Measurements from ENCODE around the gene TSPAN2. TPM values are rescaled to one million over a fixed set of nuclear protein-coding genes. Genes with fewer than 3 reads are reported as not detected.

The TSPAN2 gene
- total RNA-seq, 4 donors from 2014 or later: 0.73 to 1.8 (median 1.2) TPM

- TF ChIP-seq POLR2A (IDR thresholded peaks at IDR 0.05) (no peak), EP300 (IDR thresholded peaks at IDR 0.05) (no peak), CTCF (IDR thresholded peaks at IDR 0.05) (no peak), POLR2AphosphoS5 (IDR thresholded peaks at IDR 0.05) (no peak)
- H3K27ac ChIP-seq: no peak overlapping the region
- no peak overlapping the region for H3K4me3 ChIP-seq
- no peaks in the 10 kb centered on the region for H3K9me3 ChIP-seq
- WGBS: 41% methylated on average over 2 of the region's 2 CpGs
- peaks cover 8% of the 10 kb centered on the region for H3K4me1 ChIP-seq
- no peaks in the 10 kb centered on the region for H3K27me3 ChIP-seq
- no peaks in the 10 kb centered on the region for H3K36me3 ChIP-seq
- no peak for DNase-seq (ENCODE audit: low spot score in 2 of 2)
Measured at GRCh38 chr1:115059316-115059715, 30.0 kb downstream of the TSPAN2 start.

GRCh38 chr1:115057661-115058254, 31.5 kb downstream of the TSPAN2 start:
- no peaks in the 10 kb centered on the region for H3K36me3 ChIP-seq
- H3K27ac ChIP-seq: no peak overlapping the region
- DNase-seq (ENCODE audit: low spot score in 2 of 2): no peak
- 54% methylated on average over 6 of the region's 6 CpGs for WGBS
- H3K4me3 ChIP-seq: no peak overlapping the region
- H3K9me3 ChIP-seq: no peaks in the 10 kb centered on the region
- TF ChIP-seq CTCF (IDR thresholded peaks at IDR 0.05) (no peak), POLR2A (IDR thresholded peaks at IDR 0.05) (no peak), EP300 (IDR thresholded peaks at IDR 0.05) (no peak), POLR2AphosphoS5 (IDR thresholded peaks at IDR 0.05) (no peak)
- peaks cover 6% of the 10 kb centered on the region for H3K4me1 ChIP-seq
- no peaks in the 10 kb centered on the region for H3K27me3 ChIP-seq

GRCh38 chr1:115056395-115056798, 32.9 kb downstream of the TSPAN2 start:
- Histone ChIP-seq H3K4me1 (peaks cover 5% of the 10 kb centered on the region), H3K9me3 (no peaks in the 10 kb centered on the region), H3K27me3 (no peaks in the 10 kb centered on the region), H3K27ac (no peak overlapping the region), H3K4me3 (no peak overlapping the region), H3K36me3 (no peaks in the 10 kb centered on the region)
- DNase-seq (ENCODE audit: low spot score in 2 of 2): no peak
- TF ChIP-seq EP300 (IDR thresholded peaks at IDR 0.05) (no peak), CTCF (IDR thresholded peaks at IDR 0.05) (no peak), POLR2AphosphoS5 (IDR thresholded peaks at IDR 0.05) (no peak), POLR2A (IDR thresholded peaks at IDR 0.05) (no peak)
- 65% methylated on average over 9 of the region's 9 CpGs for WGBS

- H3K9me3 ChIP-seq: no peaks in the 10 kb centered on the region
- no peak for DNase-seq (ENCODE audit: low spot score in 2 of 2)
- no peak overlapping the region for H3K4me3 ChIP-seq
- H3K27me3 ChIP-seq: no peaks in the 10 kb centered on the region
- H3K36me3 ChIP-seq: no peaks in the 10 kb centered on the region
- 45% methylated on average over 9 of the region's 9 CpGs for WGBS
- peaks cover 5% of the 10 kb centered on the region for H3K4me1 ChIP-seq
- H3K27ac ChIP-seq: no peak overlapping the region
- no peak for TF ChIP-seq POLR2AphosphoS5 (IDR thresholded peaks at IDR 0.05)
- TF ChIP-seq EP300 (IDR thresholded peaks at IDR 0.05): no peak
- peak; percentile 45 to 77 for TF ChIP-seq CTCF (IDR thresholded peaks at IDR 0.05)
- no peak for TF ChIP-seq POLR2A (IDR thresholded peaks at IDR 0.05)
Measured at GRCh38 chr1:115052454-115053083, 36.7 kb downstream of the TSPAN2 start.

- no peak for TF ChIP-seq POLR2AphosphoS5 (IDR thresholded peaks at IDR 0.05)
- no peak for TF ChIP-seq CTCF (IDR thresholded peaks at IDR 0.05)
- TF ChIP-seq POLR2A (IDR thresholded peaks at IDR 0.05): no peak
- TF ChIP-seq EP300 (IDR thresholded peaks at IDR 0.05): no peak
- WGBS: 62% methylated on average over 4 of the region's 5 CpGs
- Histone ChIP-seq H3K27ac (no peak overlapping the region), H3K4me3 (no peak overlapping the region), H3K36me3 (no peaks in the 10 kb centered on the region), H3K27me3 (no peaks in the 10 kb centered on the region), H3K9me3 (no peaks in the 10 kb centered on the region), H3K4me1 (peaks cover 5% of the 10 kb centered on the region)
- DNase-seq (ENCODE audit: low spot score in 2 of 2): no peak
Measured at GRCh38 chr1:115051850-115052249, 37.5 kb downstream of the TSPAN2 start.
